GM18526 (cell line): ENCODE results near the gene MYO9B.

ENCODE experiments used
- POLR2A ChIP-seq: IDR thresholded peaks from 3 replicates; pipeline ENCODE4 v1.6.1; 2011; ENCODE audit not compliant: insufficient read length; ENCODE audit errors: extremely low read depth

The MYO9B gene

GRCh38 chr19:17240826-17241399, 165.3 kb downstream of the MYO9B start:
- no peak for TF ChIP-seq POLR2A

- TF ChIP-seq POLR2A = no peak
Observed at GRCh38 chr19:17242431-17243208, 167.0 kb downstream of the MYO9B start.

GRCh38 chr19:17243211-17243829, 167.7 kb downstream of the MYO9B start:
- no peak for TF ChIP-seq POLR2A

GRCh38 chr19:17243830-17244617, 168.4 kb downstream of the MYO9B start:
- TF ChIP-seq POLR2A = no peak

- TF ChIP-seq POLR2A = no peak
Observed at GRCh38 chr19:17244618-17245534, 169.3 kb downstream of the MYO9B start.

GRCh38 chr19:17245535-17245984, 170.0 kb downstream of the MYO9B start, which contains the start of gene NR2F6:
NR2F6 (minus strand) TSS chr19:17245919; CDS start chr19:17245220, 699 bp downstream.
- no peak for TF ChIP-seq POLR2A

DNA sequence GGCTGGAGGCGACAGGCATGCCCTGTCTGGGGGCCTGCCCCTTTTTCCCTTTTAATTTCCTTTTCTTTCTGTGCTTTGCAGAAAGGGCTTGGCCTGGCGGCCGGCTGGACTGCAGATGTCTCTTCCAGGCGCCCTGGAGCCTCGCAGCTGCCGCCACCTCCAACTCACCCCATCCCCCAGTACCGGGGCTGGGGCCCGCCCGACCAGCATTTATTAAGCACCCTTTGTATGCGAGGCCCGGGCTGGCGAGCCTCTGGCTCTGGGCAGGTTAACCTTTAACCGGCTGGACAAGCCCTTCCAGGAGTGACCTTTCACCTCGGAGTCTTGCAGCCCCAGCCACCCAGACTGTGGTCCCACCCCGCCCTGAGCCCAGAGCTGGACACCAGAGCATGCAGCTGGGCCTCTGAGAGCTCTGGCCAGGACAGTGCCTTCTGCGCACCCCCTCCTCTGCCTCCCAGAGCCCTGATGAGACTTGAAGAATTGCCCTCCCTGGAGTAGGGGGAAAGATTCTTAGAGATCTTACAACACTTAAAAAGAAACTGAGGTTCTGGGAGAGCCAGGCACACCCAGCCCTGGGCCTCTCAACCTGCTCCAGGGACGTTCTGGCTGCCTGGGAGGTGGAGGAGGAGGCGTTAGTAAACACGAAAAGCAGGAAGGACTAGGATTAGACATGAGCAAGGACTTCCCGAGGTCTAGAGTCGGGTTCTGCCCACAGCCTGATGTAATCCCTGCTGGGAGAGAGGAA, 171.3 kb downstream of the MYO9B start:
- no peak for TF ChIP-seq POLR2A

- TF ChIP-seq POLR2A = no peak
Observed at GRCh38 chr19:17248011-17248776, 172.6 kb downstream of the MYO9B start.

DNA sequence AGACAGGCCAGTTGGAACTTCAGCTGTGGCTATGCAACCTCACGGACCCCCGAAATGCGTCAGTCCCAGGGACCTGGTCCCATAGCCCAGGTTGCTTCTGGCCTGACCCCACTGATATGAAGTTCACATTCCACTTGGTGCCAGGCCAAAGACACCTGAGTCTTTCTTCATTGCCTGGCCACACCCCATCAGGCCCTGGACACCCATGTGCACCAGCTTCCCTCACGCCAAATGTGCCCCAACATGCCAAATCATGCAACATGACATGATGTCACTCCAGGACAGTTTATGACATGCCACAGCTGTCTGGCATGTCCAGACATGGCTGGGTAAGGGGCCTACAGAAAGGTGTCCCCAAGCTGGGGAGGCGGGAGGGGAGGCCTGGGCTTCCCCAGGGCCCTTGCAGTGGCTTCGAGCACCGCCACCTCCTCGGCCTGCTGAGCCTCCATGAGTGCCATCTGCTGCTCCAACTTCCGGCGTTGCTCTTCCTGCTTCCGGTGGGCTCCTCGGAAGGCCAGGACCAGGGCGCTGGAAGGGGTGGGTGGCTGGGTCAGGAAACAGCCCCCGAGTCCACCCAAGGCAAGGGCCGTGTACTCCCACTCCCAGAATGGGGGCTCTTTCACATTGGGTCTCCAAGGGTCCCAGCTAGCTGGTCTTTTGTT, 174.4 kb downstream of the MYO9B start:
- no peak for TF ChIP-seq POLR2A

- no peak for TF ChIP-seq POLR2A
Observed at GRCh38 chr19:17254636-17255035, 179.1 kb downstream of the MYO9B start.

GRCh38 chr19:17255150-17255621, 179.6 kb downstream of the MYO9B start:
- no peak for TF ChIP-seq POLR2A

DNA sequence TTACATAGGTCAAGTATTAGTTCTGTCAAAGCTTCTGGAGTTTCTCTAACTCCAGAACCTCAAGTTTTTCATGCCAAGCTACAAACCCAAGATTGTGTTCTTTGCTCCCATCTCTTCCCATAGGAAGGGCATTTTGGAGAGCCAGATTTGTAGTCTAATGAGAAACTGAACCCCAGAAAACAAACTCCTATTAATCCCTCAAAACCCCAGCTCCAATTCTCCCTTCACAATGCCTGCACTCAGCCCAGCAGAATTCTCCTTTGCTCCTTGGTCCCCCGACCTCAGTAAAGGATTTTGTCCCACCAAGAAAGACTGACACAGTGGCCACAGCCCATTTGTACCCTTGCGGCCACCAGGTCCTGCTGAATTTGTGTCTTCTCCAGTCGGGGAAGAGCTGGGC, 180.6 kb downstream of the MYO9B start:
- no peak for TF ChIP-seq POLR2A

GRCh38 chr19:17259118-17259780, 183.7 kb downstream of the MYO9B start:
- TF ChIP-seq POLR2A = no peak
